GM10248 (cell line): ENCODE results near the gene KCNQ5.

Experiments used
- CTCF ChIA-PET: fragments of 300-600 bp; sonication (Branson Sonifier 250); formaldehyde crosslinking; extraction: SDS; loops from one replicate; lab custom pipeline; 2021; ENCODE audit warnings: antibody characterized with exemption; lab: Yijun Ruan, JAX
- POLR2A ChIA-PET: fragments of 350-650 bp; sonication (Branson Sonifier 250); formaldehyde crosslinking; extraction: SDS; loops from one replicate; lab custom pipeline; 2020; ENCODE audit warnings: antibody characterized with exemption; lab: Yijun Ruan, JAX
- DNase-seq: peaks from one replicate; pipeline ENCODE4 v3.0.0; 2012; ENCODE audit errors: extremely low spot score
- TF ChIP-seq, protein P1 (sequence below): IDR thresholded peaks from 2 replicates; pipeline ENCODE4 v1.5.1; 2012; ENCODE audit warnings: mild to moderate bottlenecking, low read depth; ENCODE audit errors: extremely low read depth, missing control alignments, control extremely low read depth

Gene KCNQ5

GRCh38 chr6:72657407-72658197 is 35.7 kb downstream of the KCNQ5 start:
- ChIA-PET CTCF (interaction anchor here (0.9 to 2.0 kb wide), 4 partner anchors 17 to 41 kb away, joined by 3 to 6 read pairs (median 4); no protein-coding TSS in a partner anchor), POLR2A (no interaction called here)
- DNase-seq, result no peak
- TF ChIP-seq, protein P1, sequence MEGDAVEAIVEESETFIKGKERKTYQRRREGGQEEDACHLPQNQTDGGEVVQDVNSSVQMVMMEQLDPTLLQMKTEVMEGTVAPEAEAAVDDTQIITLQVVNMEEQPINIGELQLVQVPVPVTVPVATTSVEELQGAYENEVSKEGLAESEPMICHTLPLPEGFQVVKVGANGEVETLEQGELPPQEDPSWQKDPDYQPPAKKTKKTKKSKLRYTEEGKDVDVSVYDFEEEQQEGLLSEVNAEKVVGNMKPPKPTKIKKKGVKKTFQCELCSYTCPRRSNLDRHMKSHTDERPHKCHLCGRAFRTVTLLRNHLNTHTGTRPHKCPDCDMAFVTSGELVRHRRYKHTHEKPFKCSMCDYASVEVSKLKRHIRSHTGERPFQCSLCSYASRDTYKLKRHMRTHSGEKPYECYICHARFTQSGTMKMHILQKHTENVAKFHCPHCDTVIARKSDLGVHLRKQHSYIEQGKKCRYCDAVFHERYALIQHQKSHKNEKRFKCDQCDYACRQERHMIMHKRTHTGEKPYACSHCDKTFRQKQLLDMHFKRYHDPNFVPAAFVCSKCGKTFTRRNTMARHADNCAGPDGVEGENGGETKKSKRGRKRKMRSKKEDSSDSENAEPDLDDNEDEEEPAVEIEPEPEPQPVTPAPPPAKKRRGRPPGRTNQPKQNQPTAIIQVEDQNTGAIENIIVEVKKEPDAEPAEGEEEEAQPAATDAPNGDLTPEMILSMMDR, result no peak

DNA sequence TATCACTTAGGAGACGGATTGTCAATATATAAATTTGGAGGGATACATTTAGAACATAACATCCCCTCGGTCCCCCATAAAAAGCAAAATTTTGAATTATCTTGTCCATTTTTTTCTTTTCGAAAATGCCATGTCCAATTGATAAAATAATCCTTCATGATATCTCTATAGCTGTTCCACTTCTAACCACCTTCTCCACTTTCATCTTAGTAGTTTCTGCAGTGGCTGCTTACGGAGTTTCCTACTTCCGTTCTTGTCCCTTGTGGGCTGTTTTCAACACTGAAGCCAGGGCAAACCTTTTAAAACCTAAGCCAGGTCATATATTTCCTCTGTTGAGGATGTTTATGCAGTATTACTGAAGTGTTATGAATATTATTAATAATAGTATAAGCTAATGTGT is 37.9 kb downstream of the KCNQ5 start:
- DNase-seq, result no peak
- ChIA-PET POLR2A (interaction anchor here (0.6 kb wide), 1 partner anchor 28 kb away, joined by 4 read pairs; no protein-coding TSS in a partner anchor), CTCF (interaction anchor here (0.6 to 1.7 kb wide), 3 partner anchors 10 to 43 kb away, joined by 3 to 4 read pairs (median 3); no protein-coding TSS in a partner anchor)
- TF ChIP-seq, protein P1, result no peak

GRCh38 chr6:72661411-72661810 is 39.5 kb downstream of the KCNQ5 start:
- DNase-seq, result no peak

GRCh38 chr6:72665599-72665998 is 43.7 kb downstream of the KCNQ5 start:
- TF ChIP-seq, protein P1, result no peak
- DNase-seq, result no peak
- POLR2A ChIA-PET, result no interaction called here
- CTCF ChIA-PET, result no interaction called here

More at GRCh38 chr6:72661411-72661810, 39.5 kb downstream of the KCNQ5 start:
- ChIA-PET POLR2A (no interaction called here), CTCF (no interaction called here)
- TF ChIP-seq, protein P1, result no peak

DNA sequence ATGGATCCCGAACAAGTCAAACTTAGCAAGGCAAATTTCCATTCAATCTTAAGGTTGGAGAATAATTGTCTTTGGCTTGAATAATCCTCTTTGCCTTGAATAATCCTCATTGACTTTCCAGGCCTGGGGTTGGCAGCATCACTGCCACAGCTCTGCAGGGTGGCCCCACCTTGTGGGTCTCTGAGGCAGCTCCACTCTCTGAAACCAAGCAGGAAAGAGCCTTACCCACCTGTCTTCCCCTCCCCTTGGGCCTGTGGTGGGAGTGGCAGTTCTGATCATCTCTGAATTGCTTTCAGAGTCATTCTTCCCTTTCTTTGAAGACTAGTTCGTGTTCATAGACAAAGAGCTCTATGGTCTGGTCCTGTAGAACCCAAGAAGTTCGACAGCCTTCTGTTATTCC is 47.5 kb downstream of the KCNQ5 start:
- DNase-seq, result no peak
- TF ChIP-seq, protein P1, result no peak
- POLR2A ChIA-PET, result no interaction called here
- CTCF ChIA-PET, result interaction anchor here (1.0 to 1.9 kb wide), 3 partner anchors 9 to 67 kb away, joined by 3 to 5 read pairs (median 3); no protein-coding TSS in a partner anchor

DNA sequence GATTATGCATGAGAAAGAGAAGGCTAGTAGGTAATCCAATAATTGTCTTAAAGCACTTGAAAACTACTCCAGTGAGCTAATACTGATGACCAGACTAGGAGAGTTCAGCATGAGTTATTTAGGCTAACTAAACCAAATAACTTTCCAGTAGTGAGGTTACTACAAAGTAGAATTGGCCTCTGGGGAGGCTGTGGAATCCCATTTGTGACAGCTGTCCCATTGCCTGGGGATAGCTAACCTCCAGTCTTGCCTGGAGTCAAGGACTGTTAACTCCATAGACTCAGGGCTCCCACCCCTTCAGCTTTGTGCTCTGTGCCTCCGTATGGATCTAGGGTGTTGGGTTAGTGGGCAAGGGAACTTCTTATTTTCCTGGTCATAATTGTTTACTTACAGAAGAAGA is 51.0 kb downstream of the KCNQ5 start:
- no peak for DNase-seq
- CTCF ChIA-PET, result interaction anchor here (1.6 kb wide), 1 partner anchor 56 kb away, joined by 4 read pairs; no protein-coding TSS in a partner anchor
- TF ChIP-seq, protein P1, result no peak
- POLR2A ChIA-PET, result no interaction called here
